HG02885 (cell line): Measurements from ENCODE around the gene MPC1.
A peak's percentile ranks its signal among the peaks of the same experiment; 100 is the strongest.

Experiments used
- ATAC-seq: cut with Tn5 transposase; IDR thresholded peaks from one replicate; pipeline ENCODE4 v1.9.1; 2021; ENCODE audit warnings: mild to moderate bottlenecking; ENCODE audit not compliant: unreplicated experiment, poor library complexity

The MPC1 gene

DNA sequence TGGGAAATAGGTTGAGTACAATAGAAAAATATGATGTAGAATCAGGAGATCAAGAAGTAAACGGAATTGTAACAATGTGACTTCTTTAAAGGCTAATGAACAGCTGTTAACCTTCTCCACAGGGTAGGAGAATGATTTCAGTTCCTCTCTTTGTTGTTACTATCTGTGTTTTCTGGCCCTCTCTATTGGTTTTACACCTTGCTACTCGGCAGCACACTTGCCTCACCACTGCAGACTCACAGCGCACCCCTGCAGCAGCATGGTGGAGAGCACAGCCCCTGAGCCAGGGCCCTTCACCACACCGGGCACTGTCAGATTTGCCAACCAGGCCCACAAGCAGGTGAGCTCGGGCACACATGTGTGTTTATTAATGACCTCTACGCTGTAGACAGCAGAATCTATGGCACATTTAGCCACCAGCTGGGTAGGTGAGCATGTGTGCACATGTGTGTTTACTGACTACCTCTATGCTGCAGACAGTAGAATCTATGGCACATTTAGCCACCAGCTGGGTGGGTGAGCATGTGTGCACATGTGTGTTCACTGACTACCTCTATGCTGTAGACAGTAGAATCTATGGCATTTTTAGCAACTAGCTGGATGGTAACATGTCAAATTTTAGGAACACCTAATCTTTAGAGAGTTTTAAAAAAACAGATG lies 57.2 kb downstream of the MPC1 start:
- peak; percentile 90 for ATAC-seq

DNA sequence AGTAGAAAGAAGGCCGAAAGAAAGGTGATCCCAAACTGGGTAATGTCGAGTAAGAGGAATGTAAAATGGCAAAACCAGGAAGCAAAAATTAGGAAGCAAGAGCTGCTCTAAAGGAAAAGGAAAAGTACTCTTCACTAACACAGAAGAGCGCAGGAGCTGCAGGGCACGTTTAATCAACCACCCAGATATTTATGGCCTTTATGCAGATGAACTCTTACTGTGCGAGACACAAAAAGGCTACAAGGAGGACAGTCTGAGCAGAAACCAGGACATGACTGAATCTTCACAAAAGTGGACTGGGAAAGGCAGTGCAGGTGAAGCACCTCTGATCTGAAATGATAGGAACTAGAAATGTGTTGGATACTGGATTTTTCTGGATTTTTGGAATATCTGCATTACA lies 59.3 kb downstream of the MPC1 start:
- ATAC-seq = no peak

DNA sequence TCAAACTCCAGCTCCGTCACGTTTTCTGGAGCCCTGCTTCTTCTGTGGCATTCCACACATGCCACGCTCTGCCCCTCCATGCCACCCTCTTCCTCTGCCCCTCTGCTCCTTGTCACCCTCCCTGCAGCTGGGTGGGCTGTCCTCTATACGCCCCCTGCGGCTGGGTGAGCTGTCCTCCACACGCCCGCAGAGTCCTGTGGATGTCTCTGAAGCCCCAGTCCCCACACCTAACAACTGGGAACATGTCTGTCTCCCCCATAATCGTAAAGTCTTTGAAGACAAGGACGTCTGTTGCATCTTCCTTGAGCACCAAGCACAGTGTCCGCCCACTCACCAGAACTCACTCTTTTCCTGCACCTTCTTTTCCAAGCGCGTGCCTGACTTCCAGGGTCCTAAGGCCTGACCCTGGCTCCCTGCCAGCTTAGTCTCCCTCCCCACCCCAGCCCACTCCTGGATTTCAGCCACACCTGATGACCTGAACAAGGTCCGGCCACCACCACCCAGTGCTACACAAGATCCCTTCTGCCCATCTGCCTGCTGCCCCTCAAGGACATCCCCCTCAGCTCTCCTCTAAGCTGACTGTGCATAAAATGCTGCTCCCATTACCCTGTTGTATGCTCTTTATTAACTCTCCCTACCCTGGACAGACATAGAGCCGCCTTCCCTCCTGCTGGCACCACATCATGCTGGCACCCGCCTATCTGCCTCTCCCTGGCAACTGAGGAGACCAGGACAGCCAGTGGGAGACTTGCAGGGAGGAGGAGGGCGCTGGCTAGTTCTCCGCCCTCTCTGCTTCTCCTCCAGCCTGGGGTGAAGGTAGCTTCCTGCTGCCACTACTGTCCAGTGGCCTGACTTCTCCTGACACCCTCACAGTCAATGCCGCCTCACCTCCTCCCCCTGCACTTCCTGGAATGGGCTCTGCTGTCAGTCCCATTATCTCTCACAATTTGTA lies 63.8 kb downstream of the MPC1 start:
- no peak for ATAC-seq

DNA sequence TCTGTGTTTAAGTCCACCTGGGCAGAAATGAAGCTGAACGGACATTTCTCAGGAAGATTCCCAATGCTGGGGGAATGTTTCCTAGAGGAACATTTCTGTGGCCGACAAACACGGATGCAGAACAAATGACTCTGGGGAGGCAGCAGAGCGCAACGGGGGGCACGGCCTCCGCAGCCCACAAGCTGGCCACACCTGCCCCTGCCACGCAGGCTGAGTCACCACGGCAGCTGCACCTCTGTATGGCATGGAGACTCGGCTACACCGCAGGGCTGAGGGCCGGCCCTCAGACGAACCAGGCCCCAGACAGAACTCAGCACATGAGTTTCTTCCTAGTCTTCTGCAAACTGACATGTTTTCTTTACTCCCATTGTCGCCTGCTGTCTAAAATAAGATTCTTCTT lies 64.5 kb downstream of the MPC1 start:
- no peak for ATAC-seq

DNA sequence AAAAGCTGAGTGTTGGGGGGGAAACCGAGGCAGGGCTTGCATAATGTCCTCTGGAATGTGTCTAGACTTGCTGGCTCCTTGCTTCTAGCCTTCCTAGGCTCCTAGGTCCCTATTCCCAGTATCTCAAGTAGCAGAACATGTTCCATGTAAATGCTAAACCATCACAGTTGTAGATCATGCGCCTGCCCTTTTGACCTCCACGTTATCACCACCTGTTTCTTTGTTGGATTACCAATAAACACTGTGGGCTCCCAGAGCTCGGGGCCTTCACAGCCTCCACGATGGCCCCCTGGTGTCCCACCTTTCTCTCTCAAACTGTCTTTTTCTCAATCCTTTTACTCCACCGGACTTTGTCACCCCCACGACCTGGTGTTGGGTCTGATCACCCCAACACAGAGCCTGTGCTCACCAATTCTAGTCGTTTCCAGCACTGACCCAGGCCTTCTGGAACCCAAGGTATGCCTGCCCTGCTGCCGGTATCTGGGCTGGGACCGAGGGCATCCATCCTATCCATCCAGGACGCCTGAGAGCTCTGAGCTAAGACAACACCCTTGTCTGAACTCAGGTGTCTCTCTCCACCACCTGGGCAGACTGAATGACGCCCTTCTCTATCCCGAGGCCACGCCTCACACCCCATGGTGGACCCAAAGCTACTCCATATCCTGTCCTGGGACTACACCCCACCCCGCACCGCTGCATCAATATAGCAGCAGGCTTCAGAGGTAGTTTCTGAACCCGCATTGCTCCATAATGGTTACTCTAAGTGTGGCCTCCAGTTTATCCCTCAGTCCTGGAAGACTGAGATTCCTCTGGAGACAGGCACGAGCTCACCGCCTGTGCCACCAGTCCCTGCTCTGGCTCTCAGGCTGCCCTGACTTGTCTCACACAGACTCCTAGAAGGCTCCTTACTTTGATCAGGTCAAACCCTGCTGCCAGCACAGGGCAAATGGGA lies 65.2 kb downstream of the MPC1 start:
- ATAC-seq = no peak

DNA sequence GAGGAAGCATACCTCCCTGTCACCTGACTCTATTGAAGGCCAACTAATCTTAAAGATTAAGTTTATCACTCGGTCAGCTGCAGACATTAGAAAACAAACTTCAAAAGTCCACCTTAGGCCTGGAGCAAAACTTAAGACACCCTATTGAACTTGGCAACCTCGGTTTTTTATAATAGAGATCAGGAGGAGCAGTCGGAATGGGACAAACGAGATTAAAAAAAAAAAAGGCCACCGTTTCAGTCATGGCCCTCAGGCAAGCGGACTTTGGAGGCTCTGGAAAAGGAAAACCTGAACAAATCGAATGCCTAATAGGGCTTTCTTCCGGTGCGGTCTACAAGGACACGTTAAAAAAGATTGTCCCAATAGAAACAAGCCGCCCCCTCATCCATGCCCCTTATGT lies 67.3 kb downstream of the MPC1 start:
- ATAC-seq = no peak
